NCI-H510A treated with DMSO at 0.1 percent for 48 hours (cell line): ENCODE measurements around the gene RAB36.

ENCODE experiments used
- DNase-seq: peaks from one replicate; lab custom pipeline; 2025; lab: John Stamatoyannopoulos, UW

The RAB36 gene

GRCh38 chr22:23158516-23159290, 13.4 kb downstream of the RAB36 start:
- no peak for DNase-seq

- DNase-seq: no peak
Measured at GRCh38 chr22:23159291-23159630, 14.0 kb downstream of the RAB36 start.

DNA sequence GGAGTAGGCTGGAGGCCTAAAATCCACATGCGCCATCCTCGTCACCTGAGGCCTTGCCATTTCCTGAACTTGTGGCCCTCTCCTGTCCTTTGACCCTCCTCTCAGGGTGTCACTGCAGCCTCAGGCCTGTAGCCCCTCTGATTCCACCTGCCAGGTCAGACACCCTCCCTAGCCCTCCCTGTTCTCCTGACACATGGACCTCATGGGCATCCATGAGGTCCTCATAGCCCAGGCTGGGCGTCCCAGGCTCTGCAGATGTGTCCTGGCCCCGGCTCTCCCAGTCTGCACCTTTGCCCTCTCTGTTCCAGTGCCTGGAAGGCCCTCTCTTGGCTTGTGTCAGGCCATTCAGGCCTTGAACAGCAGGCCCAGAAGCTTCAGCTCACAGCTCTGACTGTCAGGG, 15.8 kb downstream of the RAB36 start:
- no peak for DNase-seq

DNA sequence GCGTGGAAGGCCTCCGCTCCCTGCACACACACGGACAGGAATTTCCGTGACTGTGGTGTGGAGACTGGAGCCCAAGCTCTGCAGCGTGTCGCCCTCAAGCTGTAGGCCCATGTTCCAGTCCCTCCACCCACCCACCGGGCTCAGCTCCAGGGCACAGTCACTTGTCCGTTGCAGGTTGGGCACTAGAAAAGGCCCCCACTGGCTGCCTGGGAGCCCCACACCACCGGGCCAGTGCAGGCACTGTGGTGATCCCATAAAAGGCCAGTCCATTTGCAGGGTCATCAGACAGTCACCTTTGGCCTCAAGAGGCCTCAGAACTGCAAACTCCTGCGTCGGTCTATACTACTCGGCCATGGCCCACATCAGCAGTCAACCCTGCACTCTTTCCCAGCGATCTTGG, 16.3 kb downstream of the RAB36 start:
- DNase-seq: no peak

- no peak for DNase-seq
Measured at GRCh38 chr22:23163665-23164064, 18.4 kb downstream of the RAB36 start.

GRCh38 chr22:23164091-23164490, 18.8 kb downstream of the RAB36 start:
- no peak for DNase-seq

DNA sequence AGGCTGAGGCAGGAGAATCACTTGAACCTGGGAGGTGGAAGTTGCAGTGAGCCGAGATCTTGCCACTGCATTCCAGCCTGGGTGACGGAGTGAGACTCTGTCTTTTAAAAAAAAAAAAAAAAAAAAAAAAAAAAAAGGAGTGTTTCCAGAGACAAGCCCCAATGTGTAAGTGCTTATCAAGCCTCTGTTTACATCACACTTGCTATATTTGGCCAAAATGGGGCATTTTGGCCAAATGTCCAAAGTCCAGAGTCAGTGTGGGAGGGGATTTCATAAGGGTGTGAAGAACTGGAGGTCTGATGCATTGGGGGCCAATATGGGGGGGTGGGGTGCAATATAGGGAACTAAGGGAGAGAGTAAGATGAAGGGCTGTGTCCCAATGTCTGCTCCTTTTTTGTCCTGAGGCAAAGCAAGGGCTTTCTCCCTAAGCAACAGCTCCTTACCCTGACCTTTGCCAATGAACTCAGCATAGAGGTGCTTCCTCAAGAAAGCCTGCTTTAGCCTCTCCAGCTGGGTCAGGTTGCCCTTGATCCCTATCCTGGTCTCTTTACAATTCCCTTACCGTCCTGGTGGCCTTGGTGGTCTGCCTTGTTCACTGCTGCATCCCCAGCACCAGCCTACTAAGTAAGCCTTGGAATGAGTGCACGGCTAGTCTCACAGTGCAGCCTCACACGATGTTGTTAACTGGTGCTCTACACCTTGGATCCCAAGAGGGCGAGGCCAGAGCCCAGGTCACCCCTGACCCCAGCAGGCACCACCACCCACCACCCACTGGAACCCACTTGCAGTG, 21.0 kb downstream of the RAB36 start:
- DNase-seq: no peak

- no peak for DNase-seq
Measured at GRCh38 chr22:23166841-23167616, 21.8 kb downstream of the RAB36 start.

DNA sequence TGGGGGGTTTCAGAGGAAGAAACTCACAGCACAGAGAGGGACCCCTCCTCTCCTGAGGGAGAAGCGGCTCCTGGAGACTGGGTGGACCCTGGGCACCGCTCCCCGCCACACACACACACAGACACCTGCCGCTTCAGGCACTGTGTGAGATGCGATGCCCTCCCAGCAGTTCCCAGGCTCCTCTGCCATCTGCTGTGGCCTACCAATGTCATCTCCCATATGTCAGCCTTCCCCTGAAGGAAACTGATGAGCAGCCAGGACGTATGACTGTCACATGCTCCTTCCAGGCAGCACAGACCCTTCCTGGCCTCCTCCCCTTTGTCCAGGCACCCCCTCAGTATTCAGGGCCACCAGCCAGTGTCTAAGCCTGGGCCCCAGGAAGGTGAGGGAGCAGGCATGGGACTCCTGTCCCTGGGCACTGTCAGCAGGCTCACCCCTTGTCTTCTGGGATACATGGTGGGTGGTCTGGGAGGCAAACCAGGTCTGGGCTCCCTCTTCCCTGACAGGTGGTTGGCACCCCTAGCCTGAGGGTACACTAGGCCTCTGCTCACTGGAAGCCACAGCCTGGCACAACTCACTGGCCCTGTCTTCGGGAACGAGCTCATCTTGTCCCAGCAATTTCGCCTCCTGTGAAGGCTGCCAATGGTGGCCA, 23.2 kb downstream of the RAB36 start:
- no peak for DNase-seq

- DNase-seq: no peak
Measured at GRCh38 chr22:23169043-23169406, 23.7 kb downstream of the RAB36 start.

DNA sequence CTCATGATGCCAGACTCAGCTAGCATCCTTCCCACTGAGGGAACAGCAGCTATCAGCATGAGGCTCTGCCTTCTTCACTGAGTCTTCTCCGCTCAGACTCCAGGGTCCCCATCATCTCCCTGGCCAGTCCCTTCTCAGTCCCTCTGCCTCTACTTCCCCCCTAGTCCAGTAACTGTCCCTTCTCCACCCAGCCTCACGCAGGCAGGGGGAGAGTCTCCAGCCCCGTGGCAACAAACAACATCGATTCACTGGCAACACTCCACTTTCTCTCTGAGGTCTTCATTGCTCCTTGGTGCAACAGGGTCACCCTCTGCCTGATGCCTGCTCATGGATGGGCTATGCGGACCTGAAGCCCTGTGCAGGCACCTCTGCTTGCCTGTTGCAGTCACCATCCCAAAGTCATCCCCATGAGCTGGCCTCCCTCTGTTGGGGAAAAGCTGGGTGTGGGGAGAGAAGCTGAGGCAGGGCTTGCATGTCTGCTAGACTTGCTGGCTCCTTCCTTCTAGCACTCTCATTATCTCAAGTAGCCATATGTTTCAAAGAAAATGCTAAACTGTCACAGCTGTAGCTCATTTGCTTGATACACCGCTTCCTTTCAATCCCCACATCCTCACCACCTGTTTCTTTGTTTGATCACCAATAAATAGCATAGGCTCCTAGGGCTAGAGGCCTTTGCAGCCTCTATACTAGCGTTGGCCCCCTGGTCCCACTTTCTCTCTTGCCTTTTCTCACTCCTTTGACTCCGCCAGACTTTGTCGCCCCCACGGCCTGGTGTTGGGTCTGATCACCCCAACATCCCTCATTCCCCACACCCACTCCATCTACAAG, 30.8 kb downstream of the RAB36 start:
- no peak for DNase-seq

DNA sequence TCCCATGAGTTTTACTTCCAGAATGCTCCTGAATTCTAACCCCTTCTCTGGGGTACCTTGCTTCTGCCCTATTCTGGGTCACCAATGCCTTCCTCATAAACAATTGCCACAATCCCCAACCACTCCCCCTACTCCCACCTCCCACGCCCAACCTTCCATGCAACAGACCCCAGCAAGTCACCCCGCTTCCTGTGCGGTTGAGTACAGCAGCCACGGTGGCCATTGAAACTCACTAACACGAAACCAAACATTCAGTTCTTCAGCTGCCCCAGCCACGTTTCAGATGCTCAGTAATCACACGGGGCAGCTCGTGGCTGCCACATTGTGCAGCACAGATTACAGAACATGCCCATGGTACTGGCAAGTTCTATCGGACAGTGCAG, 31.4 kb downstream of the RAB36 start:
- DNase-seq: no peak

DNA sequence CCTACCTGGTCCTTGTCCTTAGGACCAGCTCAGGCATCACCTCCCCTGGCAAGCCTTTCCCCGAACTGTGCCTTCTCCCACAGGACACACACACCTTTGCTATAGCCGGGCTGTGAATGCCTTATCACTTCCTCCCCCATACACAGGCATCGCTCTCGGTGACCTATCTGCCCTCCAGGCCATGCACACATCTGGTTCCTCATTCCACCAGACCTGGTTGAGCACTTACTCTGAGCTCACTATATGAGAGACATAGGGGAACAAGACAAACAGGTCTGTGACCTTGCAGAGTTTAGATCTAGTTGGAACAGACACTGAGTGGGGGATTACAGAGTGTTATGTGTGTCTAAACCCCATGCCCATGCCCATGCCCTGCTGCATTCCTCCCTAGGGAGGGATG, 31.9 kb downstream of the RAB36 start:
- DNase-seq: no peak

- DNase-seq: peak; percentile 52
Measured at GRCh38 chr22:23178512-23179254, 33.4 kb downstream of the RAB36 start.

- no peak for DNase-seq
Measured at GRCh38 chr22:23179381-23180299, 34.4 kb downstream of the RAB36 start.

DNA sequence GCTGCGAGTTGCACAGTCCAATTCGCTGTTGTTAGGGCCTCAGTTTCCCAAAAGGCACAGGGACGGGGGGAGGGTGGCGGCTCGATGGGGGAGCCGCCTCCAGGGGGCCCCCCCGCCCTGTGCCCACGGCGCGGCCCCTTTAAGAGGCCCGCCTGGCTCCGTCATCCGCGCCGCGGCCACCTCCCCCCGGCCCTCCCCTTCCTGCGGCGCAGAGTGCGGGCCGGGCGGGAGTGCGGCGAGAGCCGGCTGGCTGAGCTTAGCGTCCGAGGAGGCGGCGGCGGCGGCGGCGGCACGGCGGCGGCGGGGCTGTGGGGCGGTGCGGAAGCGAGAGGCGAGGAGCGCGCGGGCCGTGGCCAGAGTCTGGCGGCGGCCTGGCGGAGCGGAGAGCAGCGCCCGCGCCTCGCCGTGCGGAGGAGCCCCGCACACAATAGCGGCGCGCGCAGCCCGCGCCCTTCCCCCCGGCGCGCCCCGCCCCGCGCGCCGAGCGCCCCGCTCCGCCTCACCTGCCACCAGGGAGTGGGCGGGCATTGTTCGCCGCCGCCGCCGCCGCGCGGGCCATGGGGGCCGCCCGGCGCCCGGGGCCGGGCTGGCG, 35.1 kb downstream of the RAB36 start, which contains the start of gene BCR:
TSS of gene BCR (plus strand) at position 209 of the 592 bp plus-strand sequence. CDS start 452 bp downstream, outside the sequence.
- no peak for DNase-seq

- no peak for DNase-seq
Measured at GRCh38 chr22:23180893-23181720, 35.8 kb downstream of the RAB36 start.

DNA sequence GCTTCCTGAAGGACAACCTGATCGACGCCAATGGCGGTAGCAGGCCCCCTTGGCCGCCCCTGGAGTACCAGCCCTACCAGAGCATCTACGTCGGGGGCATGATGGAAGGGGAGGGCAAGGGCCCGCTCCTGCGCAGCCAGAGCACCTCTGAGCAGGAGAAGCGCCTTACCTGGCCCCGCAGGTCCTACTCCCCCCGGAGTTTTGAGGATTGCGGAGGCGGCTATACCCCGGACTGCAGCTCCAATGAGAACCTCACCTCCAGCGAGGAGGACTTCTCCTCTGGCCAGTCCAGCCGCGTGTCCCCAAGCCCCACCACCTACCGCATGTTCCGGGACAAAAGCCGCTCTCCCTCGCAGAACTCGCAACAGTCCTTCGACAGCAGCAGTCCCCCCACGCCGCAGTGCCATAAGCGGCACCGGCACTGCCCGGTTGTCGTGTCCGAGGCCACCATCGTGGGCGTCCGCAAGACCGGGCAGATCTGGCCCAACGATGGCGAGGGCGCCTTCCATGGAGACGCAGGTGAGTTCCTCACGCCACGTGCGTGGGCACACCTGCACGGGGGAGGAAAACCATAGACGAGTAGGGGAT, 36.5 kb downstream of the RAB36 start:
- DNase-seq: no peak
